ENCODE measurements around the gene FCF1.
A peak's percentile ranks its signal among the peaks of the same experiment; 100 is the strongest.

The FCF1 gene

GRCh38 chr14:74712499-74713394 is at the start of gene FCF1, which contains the start of gene AREL1:
Gene FCF1, plus strand, starts transcription at chr14:74713144. Its CDS starts 54 bp downstream, at chr14:74713198.
Gene AREL1, minus strand, starts transcription at chr14:74713080. Its CDS starts 27,465 bp downstream, at chr14:74685615.
- DNase-seq = no peak

- no peak for DNase-seq
These were observed 49.1 kb upstream of the FCF1 start for GRCh38 chr14:74663884-74664283.

- DNase-seq = no peak
These were observed 48.2 kb upstream of the FCF1 start for GRCh38 chr14:74664717-74665116.

- no peak for DNase-seq
These were observed 45.2 kb upstream of the FCF1 start for GRCh38 chr14:74667758-74668157.

GRCh38 chr14:74669256-74669655 is 43.7 kb upstream of the FCF1 start:
- DNase-seq = no peak

- DNase-seq = no peak
These were observed 43.1 kb upstream of the FCF1 start for GRCh38 chr14:74669846-74670245.

GRCh38 chr14:74670726-74671411 is 42.1 kb upstream of the FCF1 start:
- DNase-seq = no peak

GRCh38 chr14:74671789-74672188 is 41.2 kb upstream of the FCF1 start:
- no peak for DNase-seq

GRCh38 chr14:74673768-74674167 is 39.2 kb upstream of the FCF1 start:
- no peak for DNase-seq

- DNase-seq = no peak
These were observed 37.7 kb upstream of the FCF1 start for GRCh38 chr14:74675219-74675618.

- peak; percentile 46 for DNase-seq
These were observed 30.6 kb upstream of the FCF1 start for GRCh38 chr14:74682169-74682952.

- no peak for DNase-seq
These were observed 29.5 kb upstream of the FCF1 start for GRCh38 chr14:74683406-74683805.

GRCh38 chr14:74684434-74684833 is 28.5 kb upstream of the FCF1 start:
- DNase-seq = no peak

- DNase-seq = no peak
These were observed 27.9 kb upstream of the FCF1 start for GRCh38 chr14:74685056-74685455.

- DNase-seq = no peak
These were observed 26.8 kb upstream of the FCF1 start for GRCh38 chr14:74685921-74686678.

GRCh38 chr14:74691456-74691855 is 21.5 kb upstream of the FCF1 start:
- no peak for DNase-seq

GRCh38 chr14:74693191-74693590 is 19.8 kb upstream of the FCF1 start:
- DNase-seq = no peak

- no peak for DNase-seq
These were observed 17.5 kb upstream of the FCF1 start for GRCh38 chr14:74695406-74695805.

- DNase-seq = no peak
These were observed 15.9 kb upstream of the FCF1 start for GRCh38 chr14:74697011-74697410.

GRCh38 chr14:74697543-74697942 is 15.4 kb upstream of the FCF1 start:
- DNase-seq = no peak

- DNase-seq = no peak
These were observed 15.0 kb upstream of the FCF1 start for GRCh38 chr14:74697976-74698375.

GRCh38 chr14:74698465-74698864 is 14.5 kb upstream of the FCF1 start:
- no peak for DNase-seq

All from midbrain (tissue), 1 donor.